Nephron progenitor cell (in vitro differentiated cells): ENCODE data around the gene SMPDL3B.

ENCODE experiments used
- DNase-seq: peaks from one replicate; pipeline ENCODE4 v3.0.0; 2021
- H3K27ac Mint-ChIP-seq: 2 replicates; pipeline ENCODE4 v1.8.0; 2021; ENCODE audit warnings: mild to moderate bottlenecking, moderate library complexity, mixed read lengths
- H3K27me3 Mint-ChIP-seq: 2 replicates; pipeline ENCODE4 v1.8.0; 2021; ENCODE audit warnings: mild to moderate bottlenecking, low read depth, mixed read lengths; ENCODE audit not compliant: poor library complexity
- H3K36me3 Mint-ChIP-seq: 2 replicates; pipeline ENCODE4 v1.8.0; 2021; ENCODE audit warnings: low read depth, mixed read lengths
- H3K4me1 Mint-ChIP-seq: 2 replicates; pipeline ENCODE4 v1.8.0; 2021; ENCODE audit warnings: mixed read lengths
- H3K4me3 Mint-ChIP-seq: 2 replicates; pipeline ENCODE4 v1.8.0; 2021; ENCODE audit warnings: mild to moderate bottlenecking, moderate library complexity, mixed read lengths
- H3K9me3 Mint-ChIP-seq: 2 replicates; pipeline ENCODE4 v1.8.0; 2021; ENCODE audit warnings: mild to moderate bottlenecking, moderate library complexity, mixed read lengths
- CTCF ChIP-seq: fragments of 200-600 bp; sonication (generic); IDR thresholded peaks from 2 replicates; pipeline ENCODE4 v1.5.0; 2021; ENCODE audit warnings: antibody characterized with exemption

Gene SMPDL3B

GRCh38 chr1:27960762-27961645 is 26.2 kb downstream of the SMPDL3B start:
- H3K36me3 Mint-ChIP-seq = no peaks in the 10 kb centered on the region
- H3K4me3 Mint-ChIP-seq = peak overlapping the region; percentile 75
- H3K9me3 Mint-ChIP-seq = no peaks in the 10 kb centered on the region
- TF ChIP-seq CTCF = no peak
- H3K27me3 Mint-ChIP-seq = peaks cover 3% of the 10 kb centered on the region
- peak overlapping the region; percentile 61 for H3K27ac Mint-ChIP-seq
- DNase-seq = no peak
- H3K4me1 Mint-ChIP-seq = peaks cover 35% of the 10 kb centered on the region

- peak overlapping the region; percentile 75 for H3K4me3 Mint-ChIP-seq
- H3K4me1 Mint-ChIP-seq = peaks cover 35% of the 10 kb centered on the region
- DNase-seq = no peak
- TF ChIP-seq CTCF = no peak
- H3K9me3 Mint-ChIP-seq = no peaks in the 10 kb centered on the region
- peak overlapping the region; percentile 61 for H3K27ac Mint-ChIP-seq
- peaks cover 3% of the 10 kb centered on the region for H3K27me3 Mint-ChIP-seq
- peaks cover 2% of the 10 kb centered on the region for H3K36me3 Mint-ChIP-seq
These were observed 26.9 kb downstream of the SMPDL3B start for GRCh38 chr1:27961646-27962221.

GRCh38 chr1:27963393-27963792 is 28.6 kb downstream of the SMPDL3B start:
- no peak overlapping the region for H3K27ac Mint-ChIP-seq
- no peaks in the 10 kb centered on the region for H3K9me3 Mint-ChIP-seq
- H3K27me3 Mint-ChIP-seq = no peaks in the 10 kb centered on the region
- no peak overlapping the region for H3K4me3 Mint-ChIP-seq
- peaks cover 35% of the 10 kb centered on the region for H3K4me1 Mint-ChIP-seq
- DNase-seq = no peak
- TF ChIP-seq CTCF = no peak
- H3K36me3 Mint-ChIP-seq = peaks cover 10% of the 10 kb centered on the region

- Mint-ChIP-seq H3K4me1 (peaks cover 16% of the 10 kb centered on the region), H3K4me3 (no peak overlapping the region), H3K27me3 (peaks cover 3% of the 10 kb centered on the region), H3K27ac (no peak overlapping the region), H3K9me3 (no peaks in the 10 kb centered on the region), H3K36me3 (peaks cover 18% of the 10 kb centered on the region)
- no peak for TF ChIP-seq CTCF
- DNase-seq = no peak
These were observed 31.8 kb downstream of the SMPDL3B start for GRCh38 chr1:27966402-27967105.

- peaks cover 3% of the 10 kb centered on the region for H3K27me3 Mint-ChIP-seq
- DNase-seq = no peak
- peaks cover 8% of the 10 kb centered on the region for H3K4me1 Mint-ChIP-seq
- H3K9me3 Mint-ChIP-seq = no peaks in the 10 kb centered on the region
- no peak overlapping the region for H3K27ac Mint-ChIP-seq
- no peak for TF ChIP-seq CTCF
- no peak overlapping the region for H3K4me3 Mint-ChIP-seq
- peaks cover 18% of the 10 kb centered on the region for H3K36me3 Mint-ChIP-seq
These were observed 32.5 kb downstream of the SMPDL3B start for GRCh38 chr1:27967106-27967883.
